Measurements from ENCODE around the gene MORN5.

Gene MORN5

DNA sequence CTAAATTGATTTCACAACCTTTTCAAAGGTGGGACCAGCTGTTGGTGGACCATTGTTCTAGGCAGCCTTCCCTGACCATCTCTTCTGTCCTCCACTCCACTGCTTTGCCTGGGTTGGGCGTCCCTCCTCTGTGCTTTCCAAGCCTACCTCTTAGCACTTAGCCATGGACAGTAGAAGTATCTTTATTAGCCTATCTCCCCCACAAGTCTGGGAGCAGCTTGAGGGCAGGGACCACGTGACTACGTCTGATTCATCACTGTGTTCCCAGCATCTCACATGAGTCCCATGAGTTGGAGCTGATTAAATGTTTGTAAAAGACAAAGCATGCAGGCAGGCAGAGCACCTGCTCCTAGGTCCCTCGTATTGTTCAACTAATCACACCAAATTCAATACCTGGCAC is 20.9 kb downstream of the MORN5 start:
- DNase-seq (ENCODE audit: low read depth) = peak; percentile 81
- TF ChIP-seq, protein P1, sequence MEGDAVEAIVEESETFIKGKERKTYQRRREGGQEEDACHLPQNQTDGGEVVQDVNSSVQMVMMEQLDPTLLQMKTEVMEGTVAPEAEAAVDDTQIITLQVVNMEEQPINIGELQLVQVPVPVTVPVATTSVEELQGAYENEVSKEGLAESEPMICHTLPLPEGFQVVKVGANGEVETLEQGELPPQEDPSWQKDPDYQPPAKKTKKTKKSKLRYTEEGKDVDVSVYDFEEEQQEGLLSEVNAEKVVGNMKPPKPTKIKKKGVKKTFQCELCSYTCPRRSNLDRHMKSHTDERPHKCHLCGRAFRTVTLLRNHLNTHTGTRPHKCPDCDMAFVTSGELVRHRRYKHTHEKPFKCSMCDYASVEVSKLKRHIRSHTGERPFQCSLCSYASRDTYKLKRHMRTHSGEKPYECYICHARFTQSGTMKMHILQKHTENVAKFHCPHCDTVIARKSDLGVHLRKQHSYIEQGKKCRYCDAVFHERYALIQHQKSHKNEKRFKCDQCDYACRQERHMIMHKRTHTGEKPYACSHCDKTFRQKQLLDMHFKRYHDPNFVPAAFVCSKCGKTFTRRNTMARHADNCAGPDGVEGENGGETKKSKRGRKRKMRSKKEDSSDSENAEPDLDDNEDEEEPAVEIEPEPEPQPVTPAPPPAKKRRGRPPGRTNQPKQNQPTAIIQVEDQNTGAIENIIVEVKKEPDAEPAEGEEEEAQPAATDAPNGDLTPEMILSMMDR (conservative IDR thresholded peaks at IDR 0.05; ENCODE audit: low read depth, low read length) = no peak
- no peak overlapping the region for H3K4me3 ChIP-seq (ENCODE audit: low read length)

DNA sequence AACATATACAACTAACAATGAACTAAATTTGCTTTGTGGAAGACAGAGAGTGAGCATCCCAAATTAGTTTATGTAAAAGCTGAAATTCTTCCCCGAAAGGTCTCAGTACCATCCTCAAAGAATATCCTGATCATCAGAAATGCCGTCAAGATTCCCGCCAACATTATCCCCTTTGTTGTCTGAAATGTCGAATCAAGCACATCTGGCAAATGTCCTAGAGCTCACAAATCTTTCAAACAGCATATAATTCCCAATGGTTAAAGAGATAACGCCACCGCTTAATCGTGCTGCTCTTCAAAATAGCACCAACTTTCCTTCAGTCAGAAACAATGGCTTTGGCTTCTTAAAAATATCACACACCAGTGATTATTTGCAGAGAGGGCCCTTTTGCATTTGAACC is 23.8 kb downstream of the MORN5 start:
- TF ChIP-seq, protein P1 (conservative IDR thresholded peaks at IDR 0.05; ENCODE audit: low read depth, low read length) = no peak
- DNase-seq (ENCODE audit: low read depth) = no peak

DNA sequence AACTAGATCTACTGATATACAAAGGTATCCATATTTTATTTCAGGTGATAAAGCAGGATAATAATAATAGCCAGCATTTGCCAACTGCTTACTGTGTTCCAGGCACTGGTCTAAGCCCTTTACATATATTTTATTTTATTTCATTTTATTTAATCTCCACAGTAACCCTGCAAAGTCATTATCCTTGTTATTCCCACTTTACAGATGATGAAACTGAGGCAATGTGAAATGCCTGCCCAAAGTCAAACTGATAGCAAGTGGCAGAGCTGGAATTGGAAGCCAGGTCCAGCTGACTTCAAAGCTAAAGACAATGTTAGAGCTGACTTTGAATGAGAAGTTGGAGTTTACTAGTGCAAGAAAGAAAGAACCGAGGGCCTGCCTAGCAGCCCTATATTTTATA is 24.8 kb downstream of the MORN5 start:
- TF ChIP-seq, protein P1 (conservative IDR thresholded peaks at IDR 0.05; ENCODE audit: low read depth, low read length) = no peak
- H3K4me3 ChIP-seq (ENCODE audit: low read length) = no peak overlapping the region
- no peak for DNase-seq (ENCODE audit: low read depth)

More for the DNA sequence above, 23.8 kb downstream of the MORN5 start:
- no peak overlapping the region for H3K4me3 ChIP-seq (ENCODE audit: low read length)

DNA sequence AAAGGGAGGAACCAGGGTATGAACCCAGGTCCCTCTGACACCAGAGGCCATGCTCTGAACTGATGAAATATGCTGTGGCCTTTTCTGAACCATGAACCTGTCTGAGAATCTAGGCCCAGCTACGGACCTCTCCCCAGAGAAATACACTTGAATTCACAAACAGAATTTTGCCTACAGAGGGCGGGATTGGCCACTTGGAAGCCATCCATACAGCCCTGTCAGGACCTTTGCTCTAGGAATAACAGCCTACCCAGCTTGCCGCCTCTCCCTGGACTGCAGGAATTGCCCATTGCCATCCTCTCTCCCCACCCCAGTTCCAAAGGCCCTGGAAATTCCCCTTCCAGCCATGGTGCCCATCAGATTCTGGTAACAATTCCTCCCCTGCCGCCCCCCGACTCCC is 26.6 kb downstream of the MORN5 start:
- no peak overlapping the region for H3K4me3 ChIP-seq (ENCODE audit: low read length)
- no peak for DNase-seq (ENCODE audit: low read depth)
- TF ChIP-seq, protein P1 (conservative IDR thresholded peaks at IDR 0.05; ENCODE audit: low read depth, low read length) = no peak

DNA sequence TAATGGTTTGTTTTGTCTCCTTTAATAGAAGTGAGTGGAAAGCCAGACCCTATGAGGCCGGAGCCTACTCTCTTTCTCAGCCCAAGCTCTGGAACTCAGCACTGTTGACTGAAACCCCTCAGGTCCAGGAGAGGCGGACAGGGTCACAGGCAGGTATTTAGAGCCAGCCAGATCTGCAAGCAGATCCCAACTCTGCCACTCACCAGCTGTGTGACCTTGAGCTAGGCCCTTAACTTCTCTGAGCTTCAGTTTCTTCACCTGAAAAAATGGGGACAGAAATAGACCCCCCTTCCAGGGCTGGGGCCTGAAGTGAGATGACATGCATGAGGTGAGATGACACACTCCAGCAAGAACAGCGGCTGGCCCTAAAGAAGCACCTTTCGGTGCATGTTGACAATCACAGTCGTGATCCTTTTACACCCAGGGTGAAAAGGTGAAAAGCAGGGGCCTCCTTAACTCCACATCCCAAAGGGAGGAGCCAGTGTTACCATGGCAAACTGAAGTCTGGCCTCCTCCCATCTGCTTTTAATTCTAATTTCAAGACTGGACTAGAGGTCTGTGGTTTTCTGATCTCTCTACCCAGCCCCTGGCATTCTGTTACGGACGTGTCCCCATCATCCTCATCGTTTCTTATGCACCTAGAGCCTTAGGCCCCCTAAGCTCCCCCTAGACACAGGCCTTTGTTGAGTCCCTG is 27.2 kb downstream of the MORN5 start:
- DNase-seq (ENCODE audit: low read depth) = no peak
- TF ChIP-seq, protein P1 (conservative IDR thresholded peaks at IDR 0.05; ENCODE audit: low read depth, low read length) = no peak
- no peak overlapping the region for H3K4me3 ChIP-seq (ENCODE audit: low read length)

DNA sequence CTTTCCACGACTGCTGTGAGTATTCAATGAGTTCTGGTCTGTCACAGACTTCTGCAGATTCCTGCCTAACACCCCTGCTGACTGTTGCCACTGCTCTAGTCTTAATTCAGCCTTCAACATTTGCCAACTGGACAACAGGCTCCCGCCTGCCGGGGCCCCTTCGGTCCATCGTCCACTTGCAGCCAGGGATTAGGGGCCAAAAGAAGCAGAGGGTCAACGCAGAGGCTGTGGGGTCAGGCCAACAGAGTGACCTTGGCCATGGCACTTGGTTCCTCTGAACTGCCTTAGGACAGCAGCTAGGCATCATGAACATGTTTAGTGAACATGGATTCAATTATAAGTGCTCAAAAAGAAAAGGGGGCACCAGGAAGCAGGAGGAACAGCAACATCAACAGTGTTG is 28.7 kb downstream of the MORN5 start:
- TF ChIP-seq, protein P1 (conservative IDR thresholded peaks at IDR 0.05; ENCODE audit: low read depth, low read length) = no peak
- no peak for DNase-seq (ENCODE audit: low read depth)
- no peak overlapping the region for H3K4me3 ChIP-seq (ENCODE audit: low read length)

DNA sequence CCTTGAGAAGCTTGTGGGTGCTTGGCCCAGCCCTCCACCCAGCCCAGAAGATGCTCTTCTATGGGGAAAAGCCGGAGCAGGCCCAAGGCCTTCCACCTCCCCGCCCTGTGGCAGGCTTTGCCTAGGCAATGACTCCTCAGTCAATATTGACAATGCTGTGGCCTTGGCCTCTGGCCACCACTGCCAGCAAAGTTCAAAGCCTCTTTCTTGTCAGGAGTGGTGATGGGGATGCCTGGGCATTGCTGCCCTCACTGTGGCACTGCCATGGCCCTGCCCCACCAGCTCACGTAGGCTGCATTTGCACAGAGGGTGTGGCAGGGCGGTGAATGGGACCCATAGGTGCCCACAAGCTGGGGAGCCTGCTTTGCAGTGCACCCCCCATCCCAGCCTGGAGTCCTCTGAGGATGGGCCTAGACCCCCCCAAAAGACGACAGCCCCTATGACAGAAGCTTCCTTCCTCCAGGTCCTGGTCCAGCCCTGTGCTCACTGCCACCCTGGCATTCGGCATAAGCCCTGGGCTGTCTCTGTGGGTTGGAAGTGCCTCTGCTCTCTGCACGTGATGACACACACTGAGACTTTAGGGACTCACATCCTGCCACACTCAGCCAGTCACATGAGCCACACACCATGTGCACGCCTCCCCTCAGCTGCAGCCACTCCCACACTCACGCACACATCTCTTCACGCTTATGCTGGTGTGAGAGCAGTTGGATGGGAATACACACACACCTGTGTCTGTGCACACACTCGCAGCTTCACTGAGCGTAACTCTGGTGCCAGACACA is 31.1 kb downstream of the MORN5 start:
- DNase-seq (ENCODE audit: low read depth) = no peak
- H3K4me3 ChIP-seq (ENCODE audit: low read length) = no peak overlapping the region
- TF ChIP-seq, protein P1 (conservative IDR thresholded peaks at IDR 0.05; ENCODE audit: low read depth, low read length) = no peak
